GM03348 (cell line): ENCODE results near the gene ADPRH.

ENCODE experiments used
- DNase-seq: peaks from one replicate; pipeline ENCODE4 v3.0.0; 2012; ENCODE audit warnings: low spot score

Gene ADPRH

DNA sequence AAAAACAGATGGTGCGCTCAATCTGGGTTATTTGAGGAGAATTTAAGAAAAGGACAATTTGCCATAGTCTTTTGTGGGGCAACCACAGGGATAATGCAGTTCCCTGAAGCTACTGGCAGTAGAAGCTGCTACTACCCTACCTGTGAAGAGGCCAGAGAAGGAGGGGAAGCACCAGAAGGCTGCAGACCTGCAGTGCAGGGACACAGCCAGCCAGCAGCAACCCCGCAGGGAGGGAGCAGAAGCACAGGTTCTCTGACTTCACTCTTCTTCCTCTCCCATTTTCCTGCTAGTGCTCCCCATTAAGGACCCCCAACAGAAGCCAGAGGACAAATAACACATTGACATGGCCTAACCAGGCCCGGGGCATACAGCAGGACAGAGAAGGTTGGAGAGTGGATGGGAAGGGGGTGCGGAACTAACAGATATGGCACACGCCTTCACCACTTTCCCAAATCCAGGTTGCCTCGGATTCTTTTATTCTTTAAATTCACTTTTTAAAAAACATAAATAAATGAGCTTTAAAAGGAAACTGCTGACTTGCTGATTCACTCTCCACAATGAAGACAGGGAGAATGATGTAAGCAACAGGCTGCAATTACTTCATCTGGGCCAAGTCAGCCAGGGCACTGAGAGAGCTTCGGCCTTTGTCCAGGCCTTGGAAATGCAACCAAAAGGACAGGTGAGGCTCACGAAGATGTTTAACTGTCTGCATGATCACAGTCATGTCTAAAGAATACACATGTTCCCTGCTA lies 51.0 kb downstream of the ADPRH start:
- DNase-seq, result peak; percentile 81

DNA sequence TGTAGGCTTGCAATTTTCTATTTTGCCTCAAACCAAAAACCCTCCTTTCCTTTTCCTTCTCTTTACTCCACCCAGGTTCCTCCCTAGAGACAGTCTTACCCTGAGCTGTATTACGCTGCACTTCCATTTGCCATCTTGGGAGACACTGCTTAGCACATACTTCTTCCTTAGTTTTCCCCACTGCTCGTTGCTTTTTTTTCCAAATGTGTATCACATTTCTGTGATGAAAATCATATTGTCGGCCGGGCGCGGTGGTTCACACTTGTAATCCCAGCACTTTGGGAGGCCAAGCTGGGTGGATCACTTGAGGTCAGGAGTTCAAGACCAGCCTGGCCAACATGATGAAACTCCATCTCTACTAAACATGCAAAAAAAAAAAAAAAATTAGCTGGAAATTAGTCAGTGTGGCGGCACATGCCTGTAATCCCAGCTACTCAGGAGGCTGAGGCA lies 51.6 kb downstream of the ADPRH start:
- no peak for DNase-seq

DNA sequence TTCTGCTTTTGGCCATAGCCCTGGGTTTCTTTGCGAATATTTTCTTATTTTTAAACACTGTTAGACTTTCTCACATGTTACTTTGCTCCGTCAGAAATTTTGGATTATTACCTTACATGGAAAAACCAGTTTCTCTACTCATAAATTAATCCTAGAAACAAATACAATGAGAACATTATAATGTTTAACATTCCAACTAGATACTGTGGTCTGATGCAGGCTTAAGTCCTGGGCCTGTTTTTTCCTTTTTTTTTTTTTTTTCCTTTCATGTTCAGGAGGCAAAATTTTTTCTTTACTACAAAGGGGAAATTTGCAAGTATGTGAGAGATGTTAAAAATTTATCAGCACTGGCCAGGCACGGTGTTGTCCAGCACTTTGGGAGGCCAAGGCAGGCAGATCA lies 52.2 kb downstream of the ADPRH start:
- peak; percentile 32 for DNase-seq

DNA sequence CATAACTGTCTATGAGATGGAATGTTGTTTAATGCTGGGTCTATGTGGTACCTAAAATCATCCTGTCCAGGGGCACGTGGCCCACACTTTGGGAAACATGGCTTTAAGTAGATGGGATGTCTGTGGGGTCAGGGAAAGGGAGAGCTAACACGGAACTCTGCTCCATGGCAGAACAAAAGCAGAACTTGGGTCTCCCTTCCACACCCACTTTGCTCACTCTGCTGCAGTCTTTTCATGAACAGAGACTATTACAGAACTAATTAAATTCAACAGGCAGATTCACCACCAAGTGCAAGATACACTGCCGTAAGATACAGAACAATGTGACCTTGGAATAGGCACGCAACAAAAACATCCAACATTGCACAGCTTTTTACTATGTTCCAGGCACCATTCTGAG lies 52.9 kb downstream of the ADPRH start:
- no peak for DNase-seq

DNA sequence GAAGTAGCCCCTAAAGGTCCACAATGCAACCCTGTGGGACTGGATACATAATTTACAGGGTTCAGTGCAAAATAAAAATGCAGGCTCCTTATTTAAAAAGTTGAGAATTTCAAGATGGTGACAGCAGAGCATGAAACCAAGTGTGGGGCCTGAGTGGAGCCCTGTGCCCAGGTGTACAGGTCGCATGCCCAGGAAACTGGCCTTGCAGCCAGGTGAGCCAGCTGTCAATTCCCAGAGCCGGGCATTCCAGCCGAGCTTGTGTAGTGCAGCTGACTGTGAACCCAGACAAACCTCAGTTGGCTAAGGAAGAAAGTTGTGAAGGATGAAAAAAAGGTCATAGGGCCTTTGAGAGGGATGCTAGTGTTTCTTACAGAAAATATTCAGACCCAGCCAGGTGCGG lies 53.5 kb downstream of the ADPRH start:
- no peak for DNase-seq

DNA sequence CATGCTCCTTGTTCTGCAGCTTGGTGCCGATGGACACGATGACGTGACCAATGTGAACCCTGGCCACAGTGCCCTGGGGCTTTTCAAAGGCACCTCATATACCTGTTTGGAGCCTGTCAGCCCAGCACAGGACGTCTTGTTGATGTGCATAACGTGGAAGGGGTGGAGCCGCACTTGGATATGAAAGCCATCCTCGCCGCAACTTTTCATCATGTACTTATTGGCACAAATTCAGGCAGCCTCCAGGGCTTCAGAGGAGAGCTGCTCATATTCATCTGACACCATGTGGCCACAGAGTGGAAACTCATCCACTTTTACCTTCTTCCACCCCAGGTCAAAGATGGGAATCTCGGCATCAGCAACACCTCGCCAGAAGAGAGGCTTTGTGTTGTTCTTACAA lies 56.4 kb downstream of the ADPRH start:
- no peak for DNase-seq

DNA sequence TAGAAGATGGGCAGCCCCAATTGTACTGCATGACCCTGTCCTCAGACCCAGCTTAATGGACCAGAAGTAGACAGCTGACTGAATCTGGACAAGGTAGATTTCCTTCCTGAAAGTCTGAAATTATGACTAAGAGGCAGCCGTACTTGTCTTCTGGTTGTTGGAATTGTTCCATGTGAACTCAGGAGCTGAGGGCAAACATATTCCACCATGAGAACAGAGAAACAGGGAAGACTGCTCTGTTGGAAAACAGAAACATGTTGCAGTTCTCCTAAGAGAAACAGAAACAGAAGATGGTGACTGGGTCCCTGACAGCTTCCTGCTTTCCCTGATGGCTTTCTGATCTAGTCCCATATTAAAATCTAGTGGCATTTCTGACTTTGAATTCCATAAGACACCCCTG lies 57.0 kb downstream of the ADPRH start:
- no peak for DNase-seq

DNA sequence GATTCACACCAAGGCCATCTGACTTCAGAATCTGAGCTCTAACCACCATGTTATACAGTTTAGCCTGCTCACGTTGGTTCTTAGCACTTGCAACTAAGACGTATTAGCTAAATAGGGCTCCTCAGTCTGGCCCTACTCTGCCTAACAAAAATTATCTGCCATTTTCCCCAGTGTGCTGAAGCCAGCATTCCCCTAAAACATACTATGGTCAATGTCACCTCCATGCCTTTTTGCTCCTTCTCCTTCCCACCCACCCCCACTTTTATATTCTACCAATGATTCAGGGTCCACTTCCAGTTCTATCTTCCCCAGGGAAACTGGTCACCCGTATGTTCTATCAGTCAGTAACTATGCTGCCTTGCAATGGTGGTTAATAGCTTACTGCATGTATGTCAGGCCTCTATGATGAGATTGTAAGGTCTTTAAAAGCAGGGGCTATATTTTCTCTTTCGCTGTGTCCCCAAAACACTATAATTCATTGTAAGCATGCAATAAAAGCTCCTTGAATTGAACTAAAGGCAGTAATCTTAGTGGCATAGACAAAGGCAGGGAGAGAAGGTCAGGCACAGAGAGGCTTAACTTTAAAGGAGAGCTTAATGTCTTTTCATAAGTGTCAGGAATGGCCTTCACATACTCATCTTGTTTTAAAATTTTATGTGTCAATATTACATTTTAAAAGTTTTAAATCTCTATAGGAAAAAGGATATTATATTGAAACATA lies 57.8 kb downstream of the ADPRH start:
- no peak for DNase-seq

DNA sequence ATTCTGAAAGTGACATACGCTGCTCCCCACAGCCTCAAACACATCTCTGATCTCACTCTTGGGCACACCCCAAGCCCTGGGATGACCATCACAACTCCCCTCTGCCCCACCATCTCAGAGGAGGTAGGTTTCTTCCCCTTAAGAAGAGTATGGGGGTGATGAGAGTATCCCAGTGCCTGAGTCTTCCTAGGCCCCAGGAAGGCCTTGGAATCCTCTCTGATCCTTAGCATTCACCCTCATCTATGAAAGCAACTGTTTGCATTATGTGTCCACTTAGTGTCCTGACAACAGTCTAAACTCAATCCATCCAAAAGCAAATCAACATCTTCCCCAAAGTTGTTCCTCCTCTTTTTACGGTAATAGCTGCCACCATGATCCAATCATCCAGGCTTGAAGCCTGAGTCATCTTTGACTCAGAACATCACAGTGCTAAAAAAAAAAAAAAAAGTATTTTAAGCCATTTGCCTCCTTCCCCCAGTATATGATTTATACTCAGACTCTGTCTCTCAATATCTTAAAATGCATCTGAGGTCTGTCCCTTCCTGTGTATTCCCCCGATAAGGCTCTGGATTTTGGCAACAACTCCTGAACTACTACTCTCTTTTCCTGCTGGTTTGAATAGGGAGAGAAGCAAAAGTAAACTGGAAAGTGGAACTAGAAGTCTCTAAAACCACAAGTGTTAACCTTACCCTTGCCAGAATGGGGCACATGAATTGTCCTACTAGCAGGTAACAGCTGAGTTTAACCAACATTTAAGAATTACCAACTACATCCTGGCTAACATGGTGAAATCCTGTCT lies 58.6 kb downstream of the ADPRH start:
- DNase-seq, result peak; percentile 86
